Daoy (cell line): ENCODE data around the gene OOEP. TPM values are rescaled to one million over a fixed set of nuclear protein-coding genes. Genes with fewer than 3 reads are reported as not detected.
"Not testable (repeated sequence)": the region's sequence is repeated elsewhere in the genome, so short reads cannot be mapped to it uniquely, and the experiment has no call there.

ENCODE experiments used
- DNase-seq: peaks from one replicate; pipeline ENCODE4 v3.0.0-alpha.2; 2015; ENCODE audit warnings: low read depth
- total RNA-seq: library from RNA; depleted of rRNA; stranded (reverse); fragments of >200 nt; shearing (Covaris generic); gene quantifications from 2 replicates; pipeline ENCODE4 v1.2.3, GENCODE V29; 2014; rRNA removed

The OOEP gene
- total RNA-seq: not detected in 2 replicates

DNA sequence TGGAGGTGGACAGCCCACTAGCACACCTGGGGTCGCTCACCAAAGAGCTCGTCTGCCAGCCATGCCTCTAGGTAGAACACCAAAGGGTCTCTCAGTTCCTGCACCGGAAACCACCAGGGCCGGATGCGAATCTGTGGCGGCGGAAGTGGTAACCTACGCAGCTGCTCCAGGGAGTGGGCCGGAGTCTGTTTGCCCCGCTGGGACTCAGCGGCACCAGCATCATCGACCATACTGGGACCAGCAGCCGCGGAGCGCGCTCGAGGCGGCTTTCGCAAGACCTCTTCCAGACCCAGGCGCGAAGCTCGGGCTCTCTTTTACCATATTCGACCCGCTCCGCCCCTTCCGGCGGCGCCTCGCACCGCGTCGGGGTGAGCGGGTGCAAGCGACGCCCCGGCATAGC lies at the start of gene OOEP:
TSS of gene OOEP (minus strand) at position 335 of the 400 bp plus-strand sequence. CDS start at position 230, 105 bp downstream.
- DNase-seq: no peak

DNA sequence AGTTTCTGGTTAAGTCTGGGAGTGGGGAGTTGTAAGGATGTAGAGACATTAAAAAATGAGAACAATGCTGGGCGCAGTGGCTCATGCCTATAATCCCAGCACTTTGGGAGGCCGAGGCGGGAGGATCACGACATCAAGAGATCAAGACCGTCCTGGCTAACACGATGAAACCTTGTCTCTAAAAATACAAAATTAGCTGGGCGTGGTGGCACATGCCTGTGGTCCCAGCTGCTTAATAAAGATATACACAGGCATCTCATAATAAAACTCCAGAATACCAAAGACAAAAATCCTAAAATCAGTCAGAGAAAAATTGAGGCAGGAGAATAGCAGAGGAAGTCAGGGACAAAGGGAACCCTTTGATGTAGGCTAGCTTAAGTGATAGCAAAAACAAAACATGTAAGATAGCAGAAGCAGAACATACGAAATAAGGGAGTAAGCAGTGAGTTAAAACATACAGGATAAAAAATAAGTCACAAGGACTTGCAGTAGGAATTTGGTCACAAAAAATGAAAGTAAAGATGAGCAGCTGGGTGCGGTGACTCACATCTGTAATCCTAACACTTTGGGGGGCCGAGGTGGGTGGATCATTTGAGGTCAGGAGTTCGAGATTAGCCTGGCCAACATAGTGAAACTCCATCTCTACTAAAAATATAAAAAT lies 48.5 kb upstream of the OOEP start:
- peak; percentile 36 for DNase-seq

DNA sequence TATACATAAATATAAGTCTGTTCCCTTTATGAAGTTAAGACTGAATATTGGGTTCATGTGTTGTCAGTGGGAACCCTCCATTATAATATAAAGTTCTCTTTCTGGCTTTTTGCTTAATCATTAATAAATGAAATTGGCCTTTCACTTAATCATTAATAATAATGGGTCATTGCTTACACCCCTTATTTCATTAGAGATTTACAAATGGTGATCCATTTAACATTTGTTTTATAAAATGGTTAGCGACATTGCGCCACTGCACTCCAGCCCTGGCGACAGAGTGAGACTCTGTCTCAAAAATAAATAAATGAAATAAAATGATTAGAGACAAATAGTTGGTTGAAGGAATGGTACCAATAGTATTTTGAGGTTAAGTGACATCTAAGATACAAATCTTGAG lies 43.4 kb upstream of the OOEP start:
- no peak for DNase-seq

DNA sequence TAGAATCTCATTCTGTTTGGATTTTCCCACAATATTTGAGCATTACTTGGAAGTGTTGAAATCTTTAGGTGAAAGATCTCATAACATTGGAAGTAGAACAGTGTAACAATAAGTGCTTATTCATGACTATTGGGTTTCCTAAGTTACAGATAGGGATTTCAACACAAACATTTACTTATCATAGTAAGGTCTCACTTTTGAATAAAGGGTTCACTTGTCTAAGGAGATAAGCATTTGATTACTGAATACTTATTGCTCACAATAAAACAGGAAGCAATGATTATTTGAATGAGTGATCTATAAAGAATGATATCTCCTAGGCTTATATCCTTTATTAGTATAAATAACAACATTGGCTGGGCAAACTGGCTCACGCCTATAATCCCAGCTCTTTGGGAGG lies 39.7 kb upstream of the OOEP start:
- DNase-seq: no peak

DNA sequence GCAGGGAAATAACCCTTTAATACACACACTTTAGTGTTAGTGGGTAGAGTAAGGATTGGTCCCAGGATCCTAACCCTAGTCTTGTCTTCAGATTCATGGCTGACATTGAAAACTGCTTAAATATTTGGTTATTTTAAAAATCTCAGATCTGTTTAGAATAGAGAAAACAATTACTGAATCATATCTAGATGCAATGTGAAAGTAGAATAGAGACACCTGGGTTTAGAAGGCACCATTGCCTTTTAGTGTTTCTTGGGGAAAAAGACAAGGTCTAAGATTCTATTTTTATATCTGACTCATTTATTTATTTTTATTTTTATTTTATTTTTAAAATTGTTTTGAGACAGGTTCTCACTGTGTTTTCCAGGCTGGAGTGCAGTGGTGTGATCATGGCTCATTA lies 31.0 kb upstream of the OOEP start:
- DNase-seq: no peak

DNA sequence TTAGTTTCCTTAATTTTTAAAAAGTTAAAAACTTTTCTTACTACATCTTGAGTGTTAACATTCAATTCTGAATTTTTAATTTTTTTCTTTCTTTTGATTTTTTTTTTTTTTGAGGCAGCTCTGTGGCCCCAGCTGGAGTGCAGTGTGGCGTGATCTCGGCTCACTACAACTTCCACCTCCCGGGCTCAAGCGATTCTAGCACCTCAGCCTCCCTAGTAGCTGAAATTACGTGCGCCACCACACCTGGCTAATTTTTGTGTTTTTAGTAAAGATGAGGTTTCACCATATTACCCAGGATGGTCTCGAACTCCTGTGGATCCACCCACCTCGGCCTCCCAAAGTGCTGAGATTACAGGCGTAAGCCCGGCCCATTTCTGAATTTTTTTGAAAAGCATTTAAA lies 26.2 kb upstream of the OOEP start:
- DNase-seq: no peak

DNA sequence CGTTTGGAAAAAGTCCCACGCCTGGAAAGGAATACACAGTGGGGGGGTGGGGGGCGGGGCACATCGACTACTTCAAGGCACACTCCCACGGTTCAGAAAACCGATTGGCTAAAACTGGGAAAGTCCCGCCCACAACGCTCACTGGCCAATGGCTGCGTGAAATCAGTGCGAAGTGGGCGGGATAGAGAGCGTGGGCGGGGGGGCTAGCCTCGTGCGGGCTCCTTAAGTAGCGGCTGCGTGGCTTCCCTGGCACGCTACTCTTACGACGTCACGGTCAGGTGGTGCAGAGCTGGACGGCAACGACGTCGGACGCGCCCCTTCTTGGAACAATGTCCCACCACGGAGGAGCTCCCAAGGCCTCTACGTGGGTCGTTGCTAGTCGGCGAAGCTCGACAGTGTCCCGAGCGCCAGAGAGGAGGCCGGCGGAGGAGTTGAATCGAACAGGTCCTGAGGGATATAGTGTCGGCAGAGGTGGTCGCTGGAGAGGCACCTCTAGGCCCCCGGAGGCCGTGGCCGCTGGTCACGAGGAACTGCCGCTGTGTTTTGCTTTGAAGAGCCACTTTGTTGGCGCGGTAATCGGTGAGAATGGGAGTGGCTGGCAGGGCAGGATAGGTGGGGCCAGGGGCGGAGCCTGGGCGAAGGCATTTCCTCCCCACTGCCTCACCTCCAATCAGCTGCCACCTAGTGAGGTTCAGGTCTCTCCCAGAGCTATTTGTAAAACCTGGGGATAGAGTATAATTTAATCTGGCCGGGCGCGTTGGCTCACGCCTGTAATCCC lies 25.1 kb upstream of the OOEP start, which contains the start of gene DDX43:
TSS of gene DDX43 (plus strand) at position 252 of the 778 bp plus-strand sequence. CDS start at position 330, 78 bp downstream.
- DNase-seq: no peak

DNA sequence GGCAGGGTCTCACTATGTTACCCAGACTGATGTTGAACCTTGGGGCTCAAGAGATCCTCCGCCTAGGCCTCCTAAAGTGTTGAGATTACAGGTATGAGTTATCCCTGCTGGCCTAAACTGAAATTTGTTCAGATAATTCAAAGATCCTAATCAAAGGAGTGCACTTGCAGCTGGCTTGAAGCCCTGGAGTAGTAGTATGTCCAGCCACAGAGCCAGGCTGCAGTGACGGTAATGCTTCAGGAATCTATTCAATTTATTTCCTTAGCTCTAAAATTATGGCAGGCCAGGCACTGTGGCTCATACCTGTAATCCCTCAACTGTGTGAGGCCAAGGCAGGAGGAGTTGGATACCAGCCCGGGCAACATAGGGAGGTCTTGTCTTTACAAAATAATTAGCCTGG lies 23.6 kb upstream of the OOEP start:
- DNase-seq: no peak

DNA sequence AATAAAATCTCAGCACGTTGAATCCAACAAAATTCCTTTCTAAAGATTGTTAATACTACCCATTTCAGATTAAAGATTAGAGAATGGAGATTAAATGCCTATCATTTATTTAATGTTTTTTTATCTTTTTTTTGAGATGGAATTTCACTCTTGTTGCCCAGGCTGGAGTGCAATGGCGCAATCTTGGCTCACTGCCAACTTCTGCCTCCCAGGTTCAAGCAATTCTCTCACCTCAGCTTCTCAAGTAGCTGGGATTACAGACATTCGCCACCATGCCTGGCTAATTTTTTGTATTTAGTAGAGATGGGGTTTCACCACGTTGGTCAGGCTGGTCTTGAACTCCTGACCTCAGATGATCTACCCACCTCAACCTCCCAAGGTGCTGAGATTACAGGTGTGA lies 22.5 kb upstream of the OOEP start:
- DNase-seq: not testable (repeated sequence)

DNA sequence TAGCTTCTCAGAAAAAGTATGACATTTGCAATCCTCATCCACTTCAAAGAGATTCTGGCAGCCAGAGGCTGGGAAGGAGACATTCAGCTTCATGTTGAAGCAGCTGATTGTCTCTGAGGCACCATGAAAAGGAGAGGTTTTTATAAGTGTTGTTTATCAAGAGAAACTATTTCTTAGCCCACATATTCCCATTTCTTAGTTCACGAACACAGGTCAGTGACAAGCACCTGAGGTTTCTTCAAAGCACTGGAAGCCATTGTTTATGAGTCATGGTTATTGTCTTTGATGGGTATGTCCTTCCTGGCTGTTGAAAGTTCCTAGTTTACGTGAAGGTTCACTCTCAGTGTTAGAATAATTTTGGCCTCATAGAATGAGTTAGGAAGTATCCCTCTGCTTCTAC lies 22.0 kb upstream of the OOEP start:
- no peak for DNase-seq

DNA sequence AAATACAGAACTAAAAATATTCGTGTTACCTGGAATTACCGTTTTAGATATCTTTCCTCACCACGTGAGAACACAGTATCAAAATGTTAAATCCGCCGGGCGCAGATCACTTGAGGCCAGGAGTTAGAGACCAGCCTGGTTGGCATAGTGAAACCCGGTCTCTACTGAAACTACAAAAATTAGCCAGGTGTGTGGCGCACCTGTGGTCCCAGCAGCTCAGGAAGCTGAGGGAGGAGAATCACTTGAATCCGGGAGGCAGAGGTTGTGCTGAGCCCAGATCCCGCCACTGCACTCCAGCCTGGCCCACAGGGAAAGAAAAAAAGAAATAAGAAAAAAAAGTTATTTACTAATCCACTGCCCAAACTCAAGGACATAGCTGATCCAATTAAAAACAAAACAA lies 20.2 kb upstream of the OOEP start:
- DNase-seq: no peak

DNA sequence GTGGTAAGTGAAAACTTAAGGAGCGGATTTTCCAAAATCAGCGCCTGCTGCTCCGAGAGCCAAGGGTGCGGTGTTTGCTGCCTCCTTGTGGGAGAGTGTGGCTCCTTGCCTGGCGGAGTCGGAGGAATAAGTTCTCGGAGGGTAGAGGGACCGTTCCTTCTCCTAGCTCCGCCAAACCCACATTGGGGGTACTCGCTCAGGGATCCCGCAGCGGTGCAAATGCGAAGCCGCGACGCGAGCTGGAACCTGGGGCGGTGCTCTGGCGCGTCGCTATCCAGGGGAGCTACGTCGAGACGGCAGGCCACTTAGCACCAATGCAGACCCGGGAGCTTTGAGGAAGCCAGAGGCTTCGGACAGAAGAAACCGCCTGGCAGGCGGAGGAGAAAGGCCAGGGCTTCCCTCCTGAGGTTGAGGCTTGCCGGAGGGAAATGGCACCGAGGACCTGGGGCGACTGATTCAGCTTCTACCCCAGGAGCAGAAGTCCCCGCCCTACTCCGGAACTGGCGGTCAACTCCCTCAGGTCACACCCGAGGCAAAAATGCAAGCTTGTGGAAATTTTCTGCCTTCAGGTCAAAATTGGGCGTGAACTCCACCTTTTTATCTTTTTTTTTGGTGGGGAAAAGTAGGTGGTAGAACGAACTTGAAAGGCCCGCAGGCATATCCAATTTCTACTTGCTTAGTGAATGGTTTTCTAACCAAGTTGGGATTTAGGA lies 19.3 kb upstream of the OOEP start:
- DNase-seq: no peak

DNA sequence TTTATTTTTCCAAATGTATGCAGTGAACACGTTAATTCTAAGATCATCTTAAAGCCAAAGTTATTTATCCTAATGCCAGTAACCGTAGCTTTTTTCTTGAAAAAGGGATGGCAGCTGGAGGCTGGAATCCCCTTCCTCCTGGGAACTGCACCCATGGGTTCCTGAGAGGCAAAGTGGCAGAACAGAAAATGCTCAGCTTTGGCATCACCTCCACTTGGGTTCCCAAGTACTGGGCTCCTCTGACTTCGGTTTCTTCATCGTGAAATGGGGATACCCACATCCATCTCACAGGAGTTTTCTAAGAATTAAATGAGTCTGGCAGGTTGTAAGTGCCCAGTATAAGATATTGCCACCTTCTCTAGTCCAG lies 18.7 kb upstream of the OOEP start:
- DNase-seq: no peak

DNA sequence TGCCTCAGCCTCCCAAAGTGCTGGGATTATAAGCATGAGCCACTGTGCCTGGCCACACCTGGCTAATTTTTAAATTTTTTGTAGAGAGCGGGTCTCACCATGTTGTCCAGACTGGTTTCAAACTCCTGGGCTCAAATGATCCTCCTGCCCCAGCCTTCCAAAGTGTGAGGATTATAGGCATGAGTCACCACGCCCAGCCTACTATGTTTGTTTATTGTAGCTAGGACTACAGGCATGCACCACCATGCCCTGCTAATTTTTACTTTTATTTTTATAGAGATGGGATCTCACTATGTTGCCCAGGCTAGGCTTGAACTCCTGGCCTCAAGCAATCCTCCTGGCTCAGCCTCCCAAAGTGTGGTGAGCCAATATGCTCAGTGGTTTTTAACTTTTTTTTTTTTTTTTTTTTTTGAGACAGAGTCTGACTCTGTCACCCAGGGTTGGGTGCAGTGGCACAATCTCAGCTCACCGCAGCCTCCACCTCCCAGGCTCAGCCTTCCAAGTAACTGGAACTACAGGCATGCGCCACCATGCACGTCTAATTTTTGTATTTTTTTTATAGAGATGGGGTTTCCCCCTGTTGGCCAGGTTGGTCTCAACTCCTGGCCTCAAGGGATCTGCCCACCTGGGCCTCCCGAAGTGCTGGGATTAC lies 12.9 kb upstream of the OOEP start:
- peak; percentile 48 for DNase-seq

DNA sequence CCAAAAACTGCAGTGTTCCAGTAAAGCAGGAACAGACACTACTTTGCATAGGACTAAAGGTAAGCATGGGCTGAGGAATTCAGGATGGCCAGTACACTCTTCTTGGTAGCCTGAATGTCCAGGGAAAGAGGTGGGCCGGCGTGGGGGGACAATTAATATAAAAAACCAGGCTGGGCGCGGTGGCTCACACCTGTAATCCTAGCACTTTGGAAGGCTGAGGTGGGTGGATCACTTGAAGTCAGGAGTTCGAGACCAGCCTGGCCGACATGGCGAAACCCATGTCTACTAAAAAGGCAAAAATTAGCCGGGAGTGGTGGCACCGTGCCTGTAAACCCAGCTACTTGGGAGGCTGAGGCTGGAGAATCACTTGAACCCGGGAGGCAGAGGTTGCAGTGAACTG lies 11.8 kb upstream of the OOEP start:
- DNase-seq: not testable (repeated sequence)

DNA sequence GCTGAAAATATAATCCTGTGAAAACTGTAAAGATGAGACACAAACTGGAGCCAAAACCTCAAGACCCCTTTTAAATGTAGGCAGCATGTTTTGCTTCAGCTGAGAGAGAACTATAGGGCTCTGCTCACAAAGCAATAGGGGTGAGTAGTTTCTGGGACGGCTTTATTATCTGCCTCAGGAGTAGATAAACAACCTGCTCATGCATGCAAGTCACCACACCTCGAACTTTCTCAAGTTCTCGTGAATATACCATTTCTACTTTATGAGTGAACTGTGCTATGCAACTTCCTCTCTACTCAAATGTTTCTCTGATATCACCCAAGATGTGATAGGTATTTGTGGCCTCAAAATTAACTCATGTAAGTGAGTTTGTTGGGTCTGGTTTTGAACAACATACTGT lies 7.5 kb upstream of the OOEP start:
- no peak for DNase-seq

DNA sequence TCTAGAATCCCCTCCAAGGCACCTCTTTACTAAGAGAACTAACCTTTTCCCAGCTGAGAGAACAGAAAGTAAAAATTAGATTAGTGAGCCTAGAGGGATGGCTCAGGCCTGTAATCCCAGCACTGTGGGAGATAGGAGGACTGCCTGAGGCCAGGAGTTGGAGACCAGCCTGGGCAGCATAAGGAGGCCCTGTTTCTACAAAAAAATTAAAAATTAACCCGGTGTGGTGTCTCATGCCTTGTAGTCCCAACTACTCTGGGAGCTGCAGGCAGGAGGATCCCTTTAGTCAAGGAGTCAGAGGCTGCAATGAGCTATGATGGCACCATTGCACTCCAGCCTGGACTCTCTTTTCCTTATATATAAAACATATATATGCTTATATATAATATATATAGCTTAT lies 5.5 kb upstream of the OOEP start:
- no peak for DNase-seq

DNA sequence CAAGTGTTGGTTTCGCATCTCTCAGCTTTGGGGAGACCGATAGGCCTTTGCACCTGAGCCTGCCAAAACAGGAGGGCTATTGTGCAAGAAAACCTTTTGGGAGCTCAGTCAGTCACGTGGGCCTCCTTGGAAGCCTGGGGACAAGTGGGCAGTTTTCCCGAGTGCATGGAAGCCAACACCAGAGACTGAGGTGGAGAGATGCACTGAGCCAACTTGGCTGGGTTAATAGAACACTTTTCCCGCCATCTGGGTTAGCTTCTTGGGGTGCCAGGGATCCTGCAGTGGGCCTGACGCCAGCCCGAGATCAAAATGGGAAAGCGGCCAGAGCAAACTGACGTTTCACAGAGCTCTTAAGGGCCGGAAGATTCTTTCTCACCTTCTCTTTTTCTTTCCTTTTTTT lies 2.8 kb upstream of the OOEP start:
- DNase-seq: no peak

DNA sequence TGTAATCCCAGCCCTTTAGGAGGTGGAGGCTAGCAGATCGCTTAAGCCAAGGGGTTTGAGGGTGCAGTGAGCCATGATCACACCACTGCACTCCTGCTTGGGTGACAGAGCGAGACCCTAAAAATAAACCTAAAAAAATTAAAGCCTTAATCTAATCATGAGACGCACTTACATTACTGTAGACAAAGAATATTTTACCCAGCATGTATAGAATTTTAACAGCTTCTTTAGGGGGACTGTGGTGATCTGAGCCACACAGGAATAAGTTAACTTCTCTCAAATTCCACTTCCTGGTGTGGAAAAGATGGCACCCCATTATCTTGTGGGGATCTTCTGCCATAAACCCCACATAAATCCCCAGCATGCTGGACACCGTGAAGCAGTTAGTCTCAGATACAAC lies 2.3 kb upstream of the OOEP start:
- no peak for DNase-seq

DNA sequence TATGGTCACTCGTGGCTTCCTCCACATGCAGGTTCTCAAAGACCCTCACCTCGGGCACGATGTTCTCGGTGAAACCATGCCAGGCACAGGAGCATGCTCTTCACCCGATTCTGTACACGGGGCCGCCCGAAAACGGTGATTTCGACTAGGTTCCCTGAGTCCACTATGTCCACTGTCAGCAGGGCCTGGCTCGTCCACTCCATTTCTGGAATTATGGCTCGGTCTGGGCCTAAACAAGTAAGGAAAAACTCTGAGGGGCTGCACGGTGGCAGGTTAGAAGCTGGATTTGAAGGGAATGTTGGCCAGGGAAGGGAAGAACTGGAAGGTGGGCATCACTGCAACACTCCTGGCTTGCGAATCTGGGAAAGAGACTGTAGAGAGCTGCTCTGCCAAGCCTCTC lies 540 bp downstream of the OOEP start:
- no peak for DNase-seq

DNA sequence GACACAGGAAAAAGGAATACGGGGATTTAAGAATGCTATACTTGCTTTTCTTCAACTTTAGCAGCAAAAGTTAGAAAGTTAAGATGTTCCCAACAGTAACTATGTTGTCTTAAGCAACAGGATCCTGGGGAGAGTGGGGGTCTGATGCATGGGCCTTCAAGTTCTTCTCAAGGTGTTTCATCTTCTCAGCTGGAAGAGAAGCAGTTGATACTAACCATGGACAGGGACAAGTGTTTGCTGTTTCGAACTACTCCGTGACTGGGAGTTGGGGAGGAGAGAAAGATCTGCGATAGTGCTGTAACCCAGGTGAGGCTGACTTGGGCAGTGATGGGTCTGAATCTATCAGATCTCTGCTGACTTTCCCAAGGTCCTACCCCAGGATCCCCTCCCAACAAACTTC lies 1.0 kb downstream of the OOEP start:
- DNase-seq: no peak

DNA sequence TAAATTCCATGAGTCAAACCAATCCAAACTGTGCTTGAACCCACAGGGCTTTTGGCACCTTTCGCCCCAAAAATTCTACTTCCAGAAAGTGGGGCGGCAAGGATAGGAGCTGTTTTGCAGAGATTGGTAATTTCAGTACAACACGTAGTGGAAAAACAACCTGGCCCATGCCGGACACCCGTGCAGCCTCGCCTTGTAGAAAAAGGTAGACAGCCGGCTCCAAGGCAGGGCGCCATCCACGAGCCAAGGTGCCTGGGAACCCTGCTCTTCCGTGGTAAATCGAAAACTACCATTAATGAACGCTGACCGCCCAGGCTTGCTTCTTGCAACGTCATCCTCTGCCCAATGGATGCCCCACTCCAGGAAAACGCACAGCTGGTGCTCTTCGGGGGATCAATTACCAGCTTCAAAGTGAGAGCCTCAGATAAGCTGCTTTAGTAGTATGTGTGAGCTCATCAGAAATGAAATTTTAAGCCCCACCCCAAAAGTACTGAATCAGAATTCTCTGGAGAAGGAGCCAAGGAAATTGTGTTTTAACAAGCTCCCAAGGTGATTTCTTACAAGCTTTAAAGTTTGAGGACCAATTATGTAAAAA lies 1.8 kb downstream of the OOEP start:
- DNase-seq: peak; percentile 25
